ENCODE data around the gene ST7.

ST7 gene

DNA sequence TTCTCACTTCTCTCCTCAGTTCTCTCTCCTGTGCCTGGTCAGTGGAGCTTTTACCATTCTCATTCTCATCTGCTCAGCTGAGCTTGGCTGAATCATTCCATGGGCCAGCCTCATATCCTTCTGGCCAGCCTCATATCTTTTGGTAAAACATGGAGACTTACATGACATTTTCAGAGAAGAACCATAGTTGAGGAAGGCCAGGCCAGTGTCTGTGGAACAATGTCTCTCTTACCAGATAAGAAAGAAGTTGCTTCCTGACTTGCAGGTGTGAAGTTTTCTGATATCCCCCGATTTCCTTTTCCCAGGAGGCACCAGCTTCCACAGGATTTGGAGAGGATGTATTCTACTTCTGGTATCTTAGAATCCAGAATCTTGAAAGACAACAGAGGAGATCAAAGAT, 24.7 kb downstream of the ST7 start:
- H3K4me1 ChIP-seq (ENCODE audit: control insufficient read depth, insufficient read depth, low read length) = no peaks in the 10 kb centered on the region
- no peaks in the 10 kb centered on the region for H3K9me3 ChIP-seq (ENCODE audit: control insufficient read depth in 2 of 2, low read length in 2 of 2)
- no peaks in the 10 kb centered on the region for H3K36me3 ChIP-seq (ENCODE audit: control insufficient read depth in 2 of 2, insufficient read depth in 2 of 2, low read length in 2 of 2)
- H3K9ac ChIP-seq (ENCODE audit: low read length in 2 of 2) = no peak overlapping the region
- H3K4me3 ChIP-seq (ENCODE audit: low read length in 2 of 2) = no peak overlapping the region
- H3K27ac ChIP-seq (ENCODE audit: low read length) = no peak overlapping the region
- no peaks in the 10 kb centered on the region for H3K27me3 ChIP-seq (ENCODE audit: control insufficient read depth in 1 of 2, insufficient read depth in 2 of 2, low read length in 2 of 2)

DNA sequence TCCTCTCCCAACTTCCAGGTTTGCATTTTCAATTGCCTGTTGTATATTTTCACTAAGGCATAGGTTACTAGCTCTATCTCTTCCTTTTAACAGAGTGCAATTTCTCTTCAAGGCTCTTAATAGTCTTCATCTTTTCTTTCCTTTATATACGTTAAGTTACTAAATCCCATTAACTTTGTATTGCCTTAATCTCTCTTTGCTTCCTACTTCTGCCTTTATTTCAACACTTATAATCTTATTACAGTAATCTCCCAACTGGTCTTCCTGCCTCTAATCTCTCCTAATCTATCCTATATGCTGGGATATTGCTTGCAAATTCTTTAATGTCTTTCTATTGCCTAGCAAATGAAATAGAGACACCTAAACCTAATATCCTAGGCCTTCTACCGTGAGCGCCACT, 26.1 kb downstream of the ST7 start:
- H3K27ac ChIP-seq (ENCODE audit: low read length) = no peak overlapping the region
- no peaks in the 10 kb centered on the region for H3K4me1 ChIP-seq (ENCODE audit: control insufficient read depth, insufficient read depth, low read length)
- H3K36me3 ChIP-seq (ENCODE audit: control insufficient read depth in 2 of 2, insufficient read depth in 2 of 2, low read length in 2 of 2) = no peaks in the 10 kb centered on the region
- H3K9ac ChIP-seq (ENCODE audit: low read length in 2 of 2) = no peak overlapping the region
- H3K27me3 ChIP-seq (ENCODE audit: control insufficient read depth in 1 of 2, insufficient read depth in 2 of 2, low read length in 2 of 2) = no peaks in the 10 kb centered on the region
- H3K4me3 ChIP-seq (ENCODE audit: low read length in 2 of 2) = no peak overlapping the region
- no peaks in the 10 kb centered on the region for H3K9me3 ChIP-seq (ENCODE audit: control insufficient read depth in 2 of 2, low read length in 2 of 2)

DNA sequence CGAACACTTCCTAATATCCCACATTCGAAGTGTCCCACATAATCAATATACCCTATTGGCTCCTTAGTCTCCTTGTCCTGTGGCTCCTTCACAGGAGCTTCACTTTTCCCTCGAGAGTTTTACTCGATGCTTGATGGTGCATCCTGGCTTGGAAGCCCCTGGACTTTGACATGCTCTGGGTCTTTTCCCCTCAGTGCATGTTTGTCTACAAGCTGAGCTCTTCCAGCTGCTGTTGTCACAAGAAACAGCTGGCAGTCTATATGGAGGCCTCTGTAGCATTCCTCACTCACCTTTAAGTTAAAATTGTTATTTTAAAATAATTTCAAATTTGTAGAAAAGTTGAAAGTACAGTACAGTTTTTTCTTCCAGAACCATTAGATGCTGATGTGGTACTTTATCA, 27.1 kb downstream of the ST7 start:
- no peaks in the 10 kb centered on the region for H3K9me3 ChIP-seq (ENCODE audit: control insufficient read depth in 2 of 2, low read length in 2 of 2)
- no peaks in the 10 kb centered on the region for H3K27me3 ChIP-seq (ENCODE audit: control insufficient read depth in 1 of 2, insufficient read depth in 2 of 2, low read length in 2 of 2)
- H3K27ac ChIP-seq (ENCODE audit: low read length) = no peak overlapping the region
- no peaks in the 10 kb centered on the region for H3K36me3 ChIP-seq (ENCODE audit: control insufficient read depth in 2 of 2, insufficient read depth in 2 of 2, low read length in 2 of 2)
- H3K4me1 ChIP-seq (ENCODE audit: control insufficient read depth, insufficient read depth, low read length) = no peaks in the 10 kb centered on the region
- no peak overlapping the region for H3K9ac ChIP-seq (ENCODE audit: low read length in 2 of 2)
- no peak overlapping the region for H3K4me3 ChIP-seq (ENCODE audit: low read length in 2 of 2)

DNA sequence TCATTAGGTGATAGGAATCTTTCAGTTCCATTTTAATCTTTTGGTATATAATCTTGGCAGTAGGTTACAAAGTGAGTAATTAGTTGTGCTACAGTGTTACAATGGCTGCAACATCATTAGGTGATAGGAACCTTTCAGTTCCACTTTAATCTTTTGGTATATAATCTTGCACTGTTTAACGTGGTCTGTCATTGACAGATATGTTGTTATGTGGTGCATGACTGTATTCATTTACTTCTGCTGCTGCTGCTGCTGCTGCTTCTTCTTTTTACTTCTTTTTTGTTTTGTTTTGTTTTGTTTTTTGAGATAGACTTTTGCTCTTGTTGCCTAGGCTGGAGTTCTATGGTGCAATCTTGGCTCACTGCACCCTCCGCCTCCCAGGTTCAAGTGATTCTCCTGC, 28.6 kb downstream of the ST7 start:
- H3K4me3 ChIP-seq (ENCODE audit: low read length in 2 of 2) = no peak overlapping the region

DNA sequence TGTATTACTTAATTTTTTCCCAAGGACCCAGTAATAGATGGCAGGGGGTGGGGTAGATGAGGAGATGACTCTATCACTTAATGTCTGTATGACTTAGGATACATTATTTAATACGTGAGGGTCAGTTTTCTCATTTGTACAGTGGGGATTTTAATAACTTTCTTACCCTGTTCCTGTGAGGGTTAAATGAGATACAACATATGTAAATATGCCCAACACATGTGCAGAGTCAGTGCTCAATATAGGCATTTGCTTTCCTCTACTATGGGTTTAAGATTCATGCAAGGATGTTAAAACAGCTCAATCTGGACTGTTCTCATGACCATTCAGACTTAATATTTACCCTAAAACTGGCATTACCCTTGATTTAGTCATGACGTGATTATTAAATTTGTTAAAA, 31.2 kb downstream of the ST7 start:
- Histone ChIP-seq H3K27me3 (ENCODE audit: control insufficient read depth in 1 of 2, insufficient read depth in 2 of 2, low read length in 2 of 2) (no peaks in the 10 kb centered on the region), H3K4me3 (ENCODE audit: low read length in 2 of 2) (no peak overlapping the region), H3K4me1 (ENCODE audit: control insufficient read depth, insufficient read depth, low read length) (no peaks in the 10 kb centered on the region), H3K9ac (ENCODE audit: low read length in 2 of 2) (no peak overlapping the region), H3K36me3 (ENCODE audit: control insufficient read depth in 2 of 2, insufficient read depth in 2 of 2, low read length in 2 of 2) (no peaks in the 10 kb centered on the region), H3K9me3 (ENCODE audit: control insufficient read depth in 2 of 2, low read length in 2 of 2) (no peaks in the 10 kb centered on the region), H3K27ac (ENCODE audit: low read length) (no peak overlapping the region)

More for the DNA sequence above, 28.6 kb downstream of the ST7 start:
- Histone ChIP-seq H3K36me3 (ENCODE audit: control insufficient read depth in 2 of 2, insufficient read depth in 2 of 2, low read length in 2 of 2) (no peaks in the 10 kb centered on the region), H3K4me1 (ENCODE audit: control insufficient read depth, insufficient read depth, low read length) (no peaks in the 10 kb centered on the region), H3K9ac (ENCODE audit: low read length in 2 of 2) (no peak overlapping the region), H3K27ac (ENCODE audit: low read length) (no peak overlapping the region), H3K9me3 (ENCODE audit: control insufficient read depth in 2 of 2, low read length in 2 of 2) (no peaks in the 10 kb centered on the region), H3K27me3 (ENCODE audit: control insufficient read depth in 1 of 2, insufficient read depth in 2 of 2, low read length in 2 of 2) (no peaks in the 10 kb centered on the region)

DNA sequence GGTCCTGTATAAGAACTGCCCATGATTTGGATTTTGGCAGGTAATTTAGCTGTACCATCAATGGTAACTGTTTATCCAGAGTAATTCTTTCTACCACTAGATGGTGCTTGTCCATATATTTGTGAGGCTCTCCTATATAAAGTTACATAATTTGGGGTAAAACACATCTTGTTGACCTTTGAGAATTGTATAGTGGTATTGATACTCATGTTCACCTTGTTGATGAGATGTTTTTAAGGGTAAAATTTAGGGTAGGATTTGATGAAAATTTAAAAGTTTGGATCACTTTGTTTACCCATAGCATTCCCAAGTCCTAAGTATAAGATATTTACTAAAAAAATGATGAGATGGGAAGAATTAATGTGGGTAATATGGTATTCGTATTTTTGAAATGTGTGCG, 31.6 kb downstream of the ST7 start:
- no peaks in the 10 kb centered on the region for H3K9me3 ChIP-seq (ENCODE audit: control insufficient read depth in 2 of 2, low read length in 2 of 2)
- no peak overlapping the region for H3K9ac ChIP-seq (ENCODE audit: low read length in 2 of 2)
- H3K27me3 ChIP-seq (ENCODE audit: control insufficient read depth in 1 of 2, insufficient read depth in 2 of 2, low read length in 2 of 2) = no peaks in the 10 kb centered on the region
- no peak overlapping the region for H3K27ac ChIP-seq (ENCODE audit: low read length)
- H3K36me3 ChIP-seq (ENCODE audit: control insufficient read depth in 2 of 2, insufficient read depth in 2 of 2, low read length in 2 of 2) = no peaks in the 10 kb centered on the region
- H3K4me3 ChIP-seq (ENCODE audit: low read length in 2 of 2) = no peak overlapping the region
- no peaks in the 10 kb centered on the region for H3K4me1 ChIP-seq (ENCODE audit: control insufficient read depth, insufficient read depth, low read length)

DNA sequence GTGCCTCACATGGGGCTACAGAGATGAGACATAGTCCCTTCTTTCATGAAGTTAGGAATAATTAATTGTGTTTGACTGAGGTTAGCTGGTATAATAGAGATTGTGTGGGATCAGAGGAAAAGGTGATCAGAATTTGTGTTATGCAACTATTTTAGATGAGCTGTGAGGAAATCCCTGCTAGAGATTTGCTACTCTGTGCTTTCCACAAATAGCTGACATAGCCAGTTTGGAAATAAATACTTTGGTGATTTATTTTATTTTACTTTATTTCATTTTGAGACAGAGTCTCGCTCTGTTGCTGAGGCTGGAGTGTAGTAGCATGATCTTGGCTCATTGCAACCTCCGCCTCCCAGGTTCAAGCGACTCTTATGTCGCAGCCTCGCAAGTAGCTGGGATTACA, 32.3 kb downstream of the ST7 start:
- no peaks in the 10 kb centered on the region for H3K36me3 ChIP-seq (ENCODE audit: control insufficient read depth in 2 of 2, insufficient read depth in 2 of 2, low read length in 2 of 2)
- H3K9ac ChIP-seq (ENCODE audit: low read length in 2 of 2) = no peak overlapping the region
- no peaks in the 10 kb centered on the region for H3K4me1 ChIP-seq (ENCODE audit: control insufficient read depth, insufficient read depth, low read length)
- H3K27me3 ChIP-seq (ENCODE audit: control insufficient read depth in 1 of 2, insufficient read depth in 2 of 2, low read length in 2 of 2) = no peaks in the 10 kb centered on the region
- H3K4me3 ChIP-seq (ENCODE audit: low read length in 2 of 2) = no peak overlapping the region
- no peak overlapping the region for H3K27ac ChIP-seq (ENCODE audit: low read length)
- no peaks in the 10 kb centered on the region for H3K9me3 ChIP-seq (ENCODE audit: control insufficient read depth in 2 of 2, low read length in 2 of 2)

DNA sequence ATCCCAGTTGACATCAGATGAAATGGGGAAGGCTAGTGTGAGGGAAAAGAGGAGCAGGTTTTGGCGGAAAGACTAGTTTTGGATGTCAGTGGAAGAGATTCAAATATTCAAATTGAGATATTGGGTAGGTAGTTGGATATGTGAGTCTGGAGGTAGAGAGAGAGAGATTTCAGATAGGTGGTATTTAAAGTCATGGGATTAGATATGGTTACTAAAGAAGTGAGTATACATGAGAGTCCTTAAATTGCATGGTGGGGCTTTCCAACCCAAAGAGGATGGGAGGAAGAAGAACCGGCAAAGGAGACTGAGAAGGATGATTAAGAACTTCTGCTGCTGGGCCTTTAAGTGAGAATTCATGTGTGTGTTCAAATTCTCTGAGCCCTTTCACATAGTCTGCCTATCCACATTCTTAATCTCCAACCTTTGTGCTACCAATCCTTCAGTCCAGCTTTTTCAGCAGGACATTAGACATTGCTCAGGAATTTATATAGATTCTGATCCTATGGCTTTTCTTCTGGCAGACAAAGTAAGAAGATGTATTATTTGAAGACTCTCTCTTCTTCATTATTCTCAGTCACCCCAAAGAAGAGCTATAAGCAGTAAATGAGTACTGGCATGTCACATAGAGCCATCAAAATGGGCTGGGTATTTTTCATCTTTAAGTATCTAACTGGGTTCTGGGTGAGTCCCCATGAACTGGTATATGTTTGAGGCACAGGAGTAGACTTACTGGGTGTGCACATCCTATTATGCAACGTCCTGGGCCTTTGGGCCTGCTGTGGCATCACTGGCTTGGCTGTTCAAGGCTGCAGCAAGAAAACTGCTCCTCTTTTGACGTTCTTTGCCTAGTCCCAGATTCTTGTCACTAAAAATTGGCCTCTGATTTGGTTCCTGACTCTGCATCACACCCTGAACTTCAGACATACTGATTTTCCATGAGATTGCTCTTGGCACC, 33.6 kb downstream of the ST7 start:
- no peaks in the 10 kb centered on the region for H3K36me3 ChIP-seq (ENCODE audit: control insufficient read depth in 2 of 2, insufficient read depth in 2 of 2, low read length in 2 of 2)
- no peaks in the 10 kb centered on the region for H3K27me3 ChIP-seq (ENCODE audit: control insufficient read depth in 1 of 2, insufficient read depth in 2 of 2, low read length in 2 of 2)
- H3K9me3 ChIP-seq (ENCODE audit: control insufficient read depth in 2 of 2, low read length in 2 of 2) = no peaks in the 10 kb centered on the region
- no peak overlapping the region for H3K27ac ChIP-seq (ENCODE audit: low read length)
- no peak overlapping the region for H3K4me3 ChIP-seq (ENCODE audit: low read length in 2 of 2)
- H3K4me1 ChIP-seq (ENCODE audit: control insufficient read depth, insufficient read depth, low read length) = no peaks in the 10 kb centered on the region
- no peak overlapping the region for H3K9ac ChIP-seq (ENCODE audit: low read length in 2 of 2)

DNA sequence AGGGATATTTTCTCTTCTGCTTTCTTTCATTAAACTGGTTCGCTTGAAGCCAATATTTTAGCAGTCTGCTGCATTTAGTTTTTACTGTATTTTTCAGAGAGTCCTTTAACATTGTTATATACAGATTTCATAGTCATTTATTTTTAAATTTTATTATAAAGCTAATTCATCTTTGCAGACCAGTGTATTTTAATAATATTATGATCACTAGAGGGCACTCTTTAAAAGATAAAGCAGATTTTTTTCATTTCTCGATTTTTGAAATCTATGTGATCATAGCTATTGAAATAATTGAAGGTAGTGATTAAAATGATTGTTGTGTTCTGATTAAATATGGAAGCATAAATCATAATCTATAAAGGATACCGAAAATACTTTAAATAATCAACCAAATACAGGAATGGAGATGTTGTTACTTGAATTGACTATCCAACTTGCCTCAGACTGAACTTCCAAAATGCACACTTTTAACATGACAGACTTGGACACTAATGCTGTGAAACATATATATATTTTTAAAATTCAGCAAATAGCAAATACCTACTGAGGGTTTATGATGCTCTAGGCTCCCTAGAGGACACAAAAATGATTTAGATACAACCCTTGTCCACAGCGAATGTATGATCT, 35.2 kb downstream of the ST7 start:
- Histone ChIP-seq H3K4me1 (ENCODE audit: control insufficient read depth, insufficient read depth, low read length) (no peaks in the 10 kb centered on the region), H3K27ac (ENCODE audit: low read length) (no peak overlapping the region), H3K36me3 (ENCODE audit: control insufficient read depth in 2 of 2, insufficient read depth in 2 of 2, low read length in 2 of 2) (no peaks in the 10 kb centered on the region), H3K27me3 (ENCODE audit: control insufficient read depth in 1 of 2, insufficient read depth in 2 of 2, low read length in 2 of 2) (no peaks in the 10 kb centered on the region), H3K4me3 (ENCODE audit: low read length in 2 of 2) (no peak overlapping the region), H3K9me3 (ENCODE audit: control insufficient read depth in 2 of 2, low read length in 2 of 2) (no peaks in the 10 kb centered on the region), H3K9ac (ENCODE audit: low read length in 2 of 2) (no peak overlapping the region)

DNA sequence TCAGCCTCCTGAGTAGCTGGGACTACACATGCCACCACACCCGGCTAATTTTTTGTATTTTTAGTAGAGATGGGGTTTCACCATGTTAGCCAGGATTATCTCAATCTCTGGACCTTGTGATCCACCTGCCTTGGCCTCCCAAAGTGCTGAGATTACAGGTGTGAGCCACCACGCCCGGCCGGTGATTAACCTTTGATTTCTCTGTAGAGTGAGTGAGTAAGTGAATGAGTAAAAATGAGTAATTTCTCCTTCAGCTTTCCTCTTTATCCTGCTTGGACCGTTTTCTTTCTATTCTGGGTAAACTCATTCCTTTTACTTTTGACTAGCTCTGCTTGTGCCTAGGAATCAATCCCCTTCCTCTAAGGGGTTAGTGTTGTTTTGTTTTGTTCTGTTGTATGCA, 36.8 kb downstream of the ST7 start:
- Histone ChIP-seq H3K9ac (ENCODE audit: low read length in 2 of 2) (no peak overlapping the region), H3K4me1 (ENCODE audit: control insufficient read depth, insufficient read depth, low read length) (no peaks in the 10 kb centered on the region), H3K36me3 (ENCODE audit: control insufficient read depth in 2 of 2, insufficient read depth in 2 of 2, low read length in 2 of 2) (no peaks in the 10 kb centered on the region), H3K27me3 (ENCODE audit: control insufficient read depth in 1 of 2, insufficient read depth in 2 of 2, low read length in 2 of 2) (no peaks in the 10 kb centered on the region), H3K27ac (ENCODE audit: low read length) (no peak overlapping the region), H3K4me3 (ENCODE audit: low read length in 2 of 2) (no peak overlapping the region), H3K9me3 (ENCODE audit: control insufficient read depth in 2 of 2, low read length in 2 of 2) (no peaks in the 10 kb centered on the region)

DNA sequence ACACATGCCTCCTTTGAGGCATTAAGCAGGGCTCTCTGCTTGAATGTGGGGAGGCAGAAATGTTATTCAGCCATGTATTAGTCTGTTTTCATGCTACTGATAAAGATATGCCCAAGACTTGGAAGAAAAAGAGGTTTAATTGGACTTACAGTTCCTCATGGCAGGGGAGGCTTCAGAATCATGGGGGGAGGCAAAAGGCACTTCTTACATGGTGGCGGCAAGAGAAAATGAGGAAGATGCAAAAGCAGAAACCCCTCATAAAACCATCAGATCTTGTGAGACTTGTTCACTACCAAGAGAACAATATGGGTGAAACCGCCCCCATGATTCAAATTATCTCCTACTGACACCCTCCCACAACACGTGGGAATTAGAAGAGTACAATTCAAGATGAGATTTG, 37.9 kb downstream of the ST7 start:
- Histone ChIP-seq H3K9me3 (ENCODE audit: control insufficient read depth in 2 of 2, low read length in 2 of 2) (no peaks in the 10 kb centered on the region), H3K4me1 (ENCODE audit: control insufficient read depth, insufficient read depth, low read length) (no peaks in the 10 kb centered on the region), H3K4me3 (ENCODE audit: low read length in 2 of 2) (no peak overlapping the region), H3K27me3 (ENCODE audit: control insufficient read depth in 1 of 2, insufficient read depth in 2 of 2, low read length in 2 of 2) (no peaks in the 10 kb centered on the region), H3K36me3 (ENCODE audit: control insufficient read depth in 2 of 2, insufficient read depth in 2 of 2, low read length in 2 of 2) (no peaks in the 10 kb centered on the region), H3K27ac (ENCODE audit: low read length) (no peak overlapping the region), H3K9ac (ENCODE audit: low read length in 2 of 2) (no peak overlapping the region)

Measured in stomach smooth muscle (tissue), 2 donors.